Kidney (tissue), 14 donors: Measurements from ENCODE around the gene TAB2. TPM values are rescaled to one million over a fixed set of nuclear protein-coding genes. Genes with fewer than 3 reads are reported as not detected.

Experiments
- DNase-seq, 5 donors: peaks; one replicate each; pipeline ENCODE4 v3.0.0-alpha.2; 2013 to 2020
- FAIRE-seq: peaks from 2 replicates; lab custom pipeline; 2012; peaks lifted over from hg19 to GRCh38; lab: Jason Lieb, UNC
- H3K27ac ChIP-seq, 2 donors: one replicate each; pipeline ENCODE4 v1.7.0; 2013; ENCODE audit warnings: low read depth in 2 of 2, low read length in 2 of 2, inconsistent platforms in 1 of 2
- H3K27me3 ChIP-seq: one replicate; pipeline ENCODE4 v1.7.1; 2013; ENCODE audit warnings: low read length, inconsistent platforms; ENCODE audit not compliant: control insufficient read depth, insufficient read depth
- H3K36me3 ChIP-seq, 3 donors: one replicate each; pipeline versions ENCODE4 v1.7.0 to v1.7.1; 2013; ENCODE audit warnings: low read length in 3 of 3, control low read depth in 1 of 3, inconsistent platforms in 1 of 3; ENCODE audit not compliant: insufficient read depth in 3 of 3, control insufficient read depth in 2 of 3
- H3K4me1 ChIP-seq, 3 donors: one replicate each; pipeline versions ENCODE4 v1.7.0 to v1.7.1; 2013; ENCODE audit warnings: low read length in 3 of 3, inconsistent platforms in 1 of 3, low read depth in 1 of 3; ENCODE audit not compliant: control insufficient read depth in 2 of 3, insufficient read depth in 2 of 3
- H3K4me3 ChIP-seq, 3 donors: one replicate each; pipeline versions ENCODE4 v1.7.0 to v1.8.1; 2013; ENCODE audit warnings: low read length in 3 of 3, control low read depth in 1 of 3, inconsistent platforms in 1 of 3
- H3K9ac ChIP-seq, 3 donors: one replicate each; pipeline versions ENCODE4 v1.7.0 to v1.7.1; 2013; ENCODE audit warnings: low read length in 3 of 3, control low read depth in 1 of 3, inconsistent platforms in 1 of 3
- H3K9me3 ChIP-seq, 3 donors: one replicate each; pipeline versions ENCODE4 v1.7.0 to v1.7.1; 2013; ENCODE audit warnings: low read length in 3 of 3, control low read depth in 1 of 3, inconsistent platforms in 1 of 3; ENCODE audit not compliant: control insufficient read depth in 2 of 3, insufficient read depth in 1 of 3
- CTCF ChIP-seq: IDR thresholded peaks from 3 replicates; pipeline ENCODE4 v1.5.1; 2012; ENCODE audit warnings: mild to moderate bottlenecking, moderate library complexity, borderline replicate concordance; ENCODE audit not compliant: insufficient read depth; ENCODE audit errors: extremely low read depth
- intact Hi-C: fragments of 100-400 bp; cut with DNase I; formaldehyde crosslinking; loops from one replicate; pipeline ENCODE4 v1.11.1; 2022
- polyA plus RNA-seq: library from polyadenylated mRNA; stranded (reverse); fragments of 350-450 nt; fragmentation: Illumina TruSeq; extraction: RNeasy Lipid Tissue Mini Kit (QIAGEN cat#74804); gene quantifications from one replicate; pipeline ENCODE4 v1.2.3, GENCODE V29; 2014; ENCODE audit warnings: low read depth, low replicate concordance; ENCODE audit not compliant: insufficient read depth
- total RNA-seq: library from RNA; stranded (reverse); fragmentation: NEBNext Ultra II Directional; extraction: Animal tissue kit (Norgen Biotek cat#: 25700); gene quantifications from one replicate; pipeline ENCODE4 v1.2.1, GENCODE V29; 2021
- donor health status: control.
- donor health status: control.
- donor health status: control.
- donor health status: control.
- donor health status: control.
- donor health status: DM: yes; HTN: yes; CAD: no.
- donor health status: Normal renal cell carcinoma (clear cell type).

Gene TAB2
- total and polyA plus RNA-seq, 2 donors from 2014 or later, result 23.2 to 50.1 TPM

DNA sequence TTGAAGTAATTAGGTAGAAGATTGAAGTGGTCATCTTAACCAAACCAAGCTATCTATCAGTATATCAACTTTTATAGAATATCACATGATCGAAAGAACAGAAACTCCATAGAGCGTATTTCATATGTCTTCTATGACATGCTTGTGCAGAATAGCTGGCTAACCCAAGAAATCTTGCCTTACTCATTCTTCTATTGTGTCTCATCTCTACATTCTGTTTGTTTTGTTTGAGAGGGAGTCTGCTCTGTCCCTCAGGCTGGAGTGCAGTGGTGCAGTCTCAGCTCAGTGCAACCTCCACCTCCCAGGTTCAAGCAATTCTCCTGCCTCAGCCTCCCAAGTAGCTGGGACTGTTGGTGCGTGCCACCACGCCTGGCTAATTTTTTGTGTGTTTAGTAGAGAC lies 10.6 kb downstream of the TAB2 start:
- FAIRE-seq, result no peak
- no peak overlapping the region for H3K4me3 ChIP-seq
- intact Hi-C loops, result no loop called here
- TF ChIP-seq CTCF, result no peak
- peaks cover 0 to 25% (median 15%) of the 10 kb centered on the region in 3 donors for H3K4me1 ChIP-seq
- H3K36me3 ChIP-seq, result no peaks in the 10 kb centered on the region
- no peak overlapping the region for H3K27ac ChIP-seq
- H3K27me3 ChIP-seq, result no peaks in the 10 kb centered on the region
- no peak overlapping the region for H3K9ac ChIP-seq
- H3K9me3 ChIP-seq, result no peaks in the 10 kb centered on the region
- DNase-seq, result no peak

GRCh38 chr6:149329529-149329928 lies 12.0 kb downstream of the TAB2 start:
- Histone ChIP-seq H3K27ac (no peak overlapping the region), H3K9ac (no peak overlapping the region), H3K4me1 (peaks cover 0 to 33% (median 12%) of the 10 kb centered on the region in 3 donors), H3K36me3 (no peaks in the 10 kb centered on the region), H3K9me3 (no peaks in the 10 kb centered on the region), H3K4me3 (no peak overlapping the region), H3K27me3 (no peaks in the 10 kb centered on the region)
- intact Hi-C loops, result no loop called here
- no peak for DNase-seq
- TF ChIP-seq CTCF, result no peak
- no peak for FAIRE-seq

DNA sequence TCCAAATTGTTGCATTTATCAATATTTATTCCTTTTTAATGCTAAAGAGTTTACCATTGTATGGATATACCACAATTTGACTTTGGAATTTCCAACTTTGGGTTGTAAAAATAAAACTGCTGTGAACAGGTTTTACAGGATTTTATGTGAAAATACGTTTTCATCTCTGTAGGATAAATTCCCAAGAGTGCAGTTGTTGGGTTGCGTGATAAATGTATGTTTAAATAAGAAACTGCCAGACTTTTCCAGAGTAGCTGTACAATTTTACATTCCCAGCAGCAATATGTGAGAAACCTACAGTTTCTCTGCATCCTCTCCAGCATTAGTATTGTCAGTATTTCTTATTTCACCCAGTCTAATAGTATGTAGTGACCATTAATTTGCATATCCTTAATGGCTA lies 12.6 kb downstream of the TAB2 start:
- TF ChIP-seq CTCF, result no peak
- H3K9me3 ChIP-seq, result no peaks in the 10 kb centered on the region
- H3K27me3 ChIP-seq, result no peaks in the 10 kb centered on the region
- H3K4me1 ChIP-seq, result peaks cover 0 to 36% (median 12%) of the 10 kb centered on the region in 3 donors
- intact Hi-C loops, result no loop called here
- H3K9ac ChIP-seq, result no peak overlapping the region
- H3K4me3 ChIP-seq, result no peak overlapping the region
- H3K36me3 ChIP-seq, result no peaks in the 10 kb centered on the region
- DNase-seq, result no peak
- FAIRE-seq, result no peak
- H3K27ac ChIP-seq, result no peak overlapping the region

DNA sequence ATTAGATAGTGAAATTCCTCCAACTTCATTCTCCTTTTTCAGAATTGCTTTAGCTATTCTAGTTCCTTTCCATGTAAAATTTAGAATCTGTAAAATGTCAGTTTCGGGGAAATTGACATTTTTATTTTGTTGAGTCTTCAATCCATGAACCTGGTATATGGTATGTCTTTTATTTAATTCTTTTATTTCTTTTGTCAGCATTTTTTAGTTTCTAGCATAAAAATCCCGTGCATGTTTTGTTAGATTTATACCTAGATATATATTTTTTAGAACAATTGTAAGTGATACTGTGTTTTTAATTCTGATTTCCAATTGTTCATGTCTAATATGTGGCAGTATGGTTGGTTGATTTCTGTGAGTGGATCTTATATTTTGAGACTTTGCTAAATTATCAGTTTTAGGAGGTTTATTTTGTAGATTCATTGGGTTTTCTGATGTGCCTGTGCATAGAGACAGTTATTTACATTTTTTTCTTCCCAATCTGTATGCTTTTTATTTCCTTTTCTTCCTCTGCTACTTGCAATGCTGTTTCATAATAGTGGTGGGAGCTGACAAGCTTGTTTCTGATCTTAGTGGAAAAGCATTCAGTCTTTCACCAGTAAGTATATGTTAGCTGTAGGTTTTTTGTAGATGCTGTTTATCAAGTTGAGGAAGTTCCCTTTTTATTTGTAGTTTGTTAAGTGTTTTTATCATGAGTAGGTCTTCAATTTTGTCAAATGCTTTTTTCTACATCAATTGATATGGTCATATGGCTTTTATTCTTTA lies 13.7 kb downstream of the TAB2 start:
- intact Hi-C loops, result no loop called here
- H3K4me1 ChIP-seq, result peaks cover 0 to 36% (median 17%) of the 10 kb centered on the region in 3 donors
- no peak for FAIRE-seq

More for the DNA sequence above, 13.7 kb downstream of the TAB2 start:
- H3K9ac ChIP-seq, result no peak overlapping the region
- H3K9me3 ChIP-seq, result no peaks in the 10 kb centered on the region
- no peaks in the 10 kb centered on the region for H3K36me3 ChIP-seq
- no peak overlapping the region for H3K27ac ChIP-seq
- no peak for TF ChIP-seq CTCF
- no peak for DNase-seq
- no peaks in the 10 kb centered on the region for H3K27me3 ChIP-seq
- no peak overlapping the region for H3K4me3 ChIP-seq
